ENCODE data around the gene TBC1D16.

TBC1D16 gene

DNA sequence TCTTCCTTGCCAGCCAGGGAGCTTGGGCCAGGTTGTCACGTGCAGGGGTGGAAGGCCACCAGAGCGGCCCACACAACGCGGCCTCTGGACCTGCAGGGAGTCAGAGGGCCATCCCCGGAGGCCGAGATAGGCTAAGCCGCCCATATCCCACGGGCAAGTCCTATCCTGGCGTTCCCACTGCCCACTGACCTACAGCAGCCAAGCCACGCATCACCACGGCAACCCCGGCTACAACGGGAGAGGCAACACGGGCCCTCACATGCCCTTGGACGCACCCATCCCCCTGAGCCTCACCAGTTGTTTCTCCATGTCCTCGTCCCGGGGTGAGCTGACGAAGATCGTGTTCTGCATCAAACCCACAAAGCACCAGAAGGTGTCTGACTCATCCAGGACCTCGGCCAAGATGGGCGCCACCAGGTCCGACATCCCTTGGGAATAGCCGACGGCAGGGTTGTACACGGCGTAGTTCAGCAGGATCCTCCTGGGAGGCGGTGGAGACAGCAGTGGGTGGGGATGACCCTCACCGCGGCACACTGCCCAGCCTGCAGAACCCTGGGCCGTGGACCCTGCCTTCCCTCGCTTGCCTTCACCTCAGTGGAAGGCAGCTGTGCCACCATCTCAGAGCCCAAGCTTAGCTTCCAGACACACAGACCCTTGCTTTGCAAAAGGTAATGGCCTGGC lies 88.2 kb downstream of the TBC1D16 start:
- TF ChIP-seq, protein P1, sequence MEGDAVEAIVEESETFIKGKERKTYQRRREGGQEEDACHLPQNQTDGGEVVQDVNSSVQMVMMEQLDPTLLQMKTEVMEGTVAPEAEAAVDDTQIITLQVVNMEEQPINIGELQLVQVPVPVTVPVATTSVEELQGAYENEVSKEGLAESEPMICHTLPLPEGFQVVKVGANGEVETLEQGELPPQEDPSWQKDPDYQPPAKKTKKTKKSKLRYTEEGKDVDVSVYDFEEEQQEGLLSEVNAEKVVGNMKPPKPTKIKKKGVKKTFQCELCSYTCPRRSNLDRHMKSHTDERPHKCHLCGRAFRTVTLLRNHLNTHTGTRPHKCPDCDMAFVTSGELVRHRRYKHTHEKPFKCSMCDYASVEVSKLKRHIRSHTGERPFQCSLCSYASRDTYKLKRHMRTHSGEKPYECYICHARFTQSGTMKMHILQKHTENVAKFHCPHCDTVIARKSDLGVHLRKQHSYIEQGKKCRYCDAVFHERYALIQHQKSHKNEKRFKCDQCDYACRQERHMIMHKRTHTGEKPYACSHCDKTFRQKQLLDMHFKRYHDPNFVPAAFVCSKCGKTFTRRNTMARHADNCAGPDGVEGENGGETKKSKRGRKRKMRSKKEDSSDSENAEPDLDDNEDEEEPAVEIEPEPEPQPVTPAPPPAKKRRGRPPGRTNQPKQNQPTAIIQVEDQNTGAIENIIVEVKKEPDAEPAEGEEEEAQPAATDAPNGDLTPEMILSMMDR (conservative IDR thresholded peaks at IDR 0.05; ENCODE audit: low read length) = no peak
- TF ChIP-seq EZH2phosphoT487 (IDR thresholded peaks at IDR 0.05; ENCODE audit: borderline replicate concordance) = no peak
- H3K9me2 ChIP-seq (replicated peaks; ENCODE audit: low read depth, low read length) = no peaks in the 10 kb centered on the region
- H2AFZ ChIP-seq (ENCODE audit: low read length) = no peak overlapping the region
- H3K4me1 ChIP-seq (ENCODE audit: insufficient read depth, low read length, poor library complexity, severe bottlenecking) = no peaks in the 10 kb centered on the region
- H3K9ac ChIP-seq (ENCODE audit: low read depth, low read length, poor library complexity, severe bottlenecking) = no peak overlapping the region
- no peaks in the 10 kb centered on the region for H3K9me3 ChIP-seq (ENCODE audit: insufficient read depth, low read depth, low read length)
- H3K79me2 ChIP-seq (ENCODE audit: insufficient read depth, low read length) = no peaks in the 10 kb centered on the region
- no peak overlapping the region for H3K4me3 ChIP-seq (ENCODE audit: low read length, poor library complexity, severe bottlenecking)
- no peak overlapping the region for H3K4me2 ChIP-seq (ENCODE audit: low read depth, low read length, poor library complexity, severe bottlenecking)
- H3F3A ChIP-seq (ENCODE audit: low read depth) = no peaks in the 10 kb centered on the region
- no peaks in the 10 kb centered on the region for H4K20me1 ChIP-seq (ENCODE audit: insufficient read depth, low read length, poor library complexity, severe bottlenecking)
- H3K36me3 ChIP-seq (ENCODE audit: insufficient read depth, low read length) = no peaks in the 10 kb centered on the region
- no peaks in the 10 kb centered on the region for H3K27me3 ChIP-seq (ENCODE audit: insufficient read depth, low read length, poor library complexity, severe bottlenecking)

DNA sequence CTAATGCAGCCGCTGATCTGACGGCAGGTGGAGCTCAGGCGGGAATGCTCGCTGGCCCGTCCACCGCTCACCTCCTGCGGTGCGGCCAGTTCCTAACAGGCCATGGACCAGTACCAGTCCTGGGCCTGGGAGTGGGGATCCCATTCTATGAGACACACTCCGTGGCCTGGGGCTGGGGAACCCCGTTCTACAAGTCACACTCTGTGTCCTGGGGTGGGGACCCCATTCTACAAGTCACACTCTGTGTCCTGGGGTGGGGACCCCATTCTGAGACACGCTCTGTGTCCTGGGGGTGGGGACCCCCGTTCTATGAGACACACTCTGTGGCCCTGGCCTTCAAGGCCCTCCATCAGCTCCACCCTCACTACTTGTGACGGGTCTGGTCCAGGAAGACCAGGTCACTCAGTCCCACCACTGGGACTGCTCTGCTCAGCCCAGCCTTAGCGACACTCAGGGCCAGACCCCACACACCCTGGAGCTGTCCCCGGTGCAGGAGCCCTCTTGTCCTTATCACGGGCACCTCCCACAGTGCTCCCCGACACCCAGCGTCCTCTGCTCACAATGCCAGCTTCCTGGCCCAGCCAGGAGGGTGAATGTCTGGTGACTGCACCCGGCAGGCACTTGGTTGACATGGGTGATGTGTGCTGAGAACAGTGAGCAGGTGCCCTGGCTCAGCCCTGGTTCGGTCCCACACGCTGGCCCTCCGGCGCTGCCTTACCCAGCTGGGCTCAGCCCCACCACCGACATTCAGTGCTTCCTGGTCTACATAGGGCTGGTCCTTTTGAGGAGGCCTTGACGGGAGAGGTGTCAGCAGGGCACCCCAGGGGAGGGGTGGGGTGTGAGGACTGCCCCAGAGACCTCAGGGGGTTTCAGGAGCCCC lies 89.1 kb downstream of the TBC1D16 start:
- Histone ChIP-seq H3K9me3 (ENCODE audit: insufficient read depth, low read depth, low read length) (no peaks in the 10 kb centered on the region), H3K36me3 (ENCODE audit: insufficient read depth, low read length) (no peaks in the 10 kb centered on the region), H3F3A (ENCODE audit: low read depth) (no peaks in the 10 kb centered on the region), H3K4me2 (ENCODE audit: low read depth, low read length, poor library complexity, severe bottlenecking) (no peak overlapping the region), H3K79me2 (ENCODE audit: insufficient read depth, low read length) (no peaks in the 10 kb centered on the region), H3K4me1 (ENCODE audit: insufficient read depth, low read length, poor library complexity, severe bottlenecking) (no peaks in the 10 kb centered on the region), H2AFZ (ENCODE audit: low read length) (no peak overlapping the region), H3K27me3 (ENCODE audit: insufficient read depth, low read length, poor library complexity, severe bottlenecking) (no peaks in the 10 kb centered on the region), H3K4me3 (ENCODE audit: low read length, poor library complexity, severe bottlenecking) (no peak overlapping the region), H3K9me2 (replicated peaks; ENCODE audit: low read depth, low read length) (no peaks in the 10 kb centered on the region), H4K20me1 (ENCODE audit: insufficient read depth, low read length, poor library complexity, severe bottlenecking) (no peaks in the 10 kb centered on the region), H3K9ac (ENCODE audit: low read depth, low read length, poor library complexity, severe bottlenecking) (no peak overlapping the region)
- TF ChIP-seq, protein P1 (conservative IDR thresholded peaks at IDR 0.05; ENCODE audit: low read length) = no peak

DNA sequence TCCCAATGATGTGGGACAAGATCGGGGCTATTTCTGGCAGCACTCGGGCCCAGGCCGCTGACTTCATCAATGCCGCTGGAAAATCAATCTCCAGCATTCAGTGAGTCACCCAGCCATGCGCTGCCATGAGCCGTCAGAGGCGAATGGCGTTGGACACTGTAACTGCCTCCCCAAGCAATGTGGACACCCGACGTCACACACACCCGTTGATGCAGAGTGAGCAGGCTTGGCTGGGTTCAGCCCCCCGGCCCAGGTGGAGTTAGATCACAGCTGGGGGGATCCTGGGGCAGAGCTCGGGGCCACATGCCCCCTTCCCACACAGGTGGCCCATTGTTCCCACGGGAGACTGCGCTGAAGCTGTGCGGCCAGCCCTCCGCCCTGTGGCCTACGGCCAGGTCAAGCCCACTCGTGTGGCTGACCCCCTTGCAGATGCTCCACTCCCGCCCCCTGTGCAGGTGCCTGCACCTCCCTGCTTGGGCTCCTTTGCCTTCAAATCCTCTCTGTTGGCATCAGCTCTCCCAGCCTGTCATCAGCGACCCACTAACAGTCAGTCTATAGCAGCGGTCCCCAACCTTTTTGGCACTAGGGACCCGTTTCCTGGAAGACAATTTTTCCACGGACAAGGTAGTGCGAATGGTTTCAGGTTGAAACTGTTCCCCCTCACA lies 89.9 kb downstream of the TBC1D16 start:
- Histone ChIP-seq H3K27me3 (ENCODE audit: insufficient read depth, low read length, poor library complexity, severe bottlenecking) (no peaks in the 10 kb centered on the region), H3K9ac (ENCODE audit: low read depth, low read length, poor library complexity, severe bottlenecking) (no peak overlapping the region), H4K20me1 (ENCODE audit: insufficient read depth, low read length, poor library complexity, severe bottlenecking) (no peaks in the 10 kb centered on the region), H3F3A (ENCODE audit: low read depth) (no peaks in the 10 kb centered on the region), H3K4me3 (ENCODE audit: low read length, poor library complexity, severe bottlenecking) (no peak overlapping the region), H3K9me3 (ENCODE audit: insufficient read depth, low read depth, low read length) (no peaks in the 10 kb centered on the region), H2AFZ (ENCODE audit: low read length) (no peak overlapping the region), H3K9me2 (replicated peaks; ENCODE audit: low read depth, low read length) (no peaks in the 10 kb centered on the region), H3K36me3 (ENCODE audit: insufficient read depth, low read length) (no peaks in the 10 kb centered on the region), H3K79me2 (ENCODE audit: insufficient read depth, low read length) (no peaks in the 10 kb centered on the region), H3K4me2 (ENCODE audit: low read depth, low read length, poor library complexity, severe bottlenecking) (no peak overlapping the region), H3K4me1 (ENCODE audit: insufficient read depth, low read length, poor library complexity, severe bottlenecking) (no peaks in the 10 kb centered on the region)
- TF ChIP-seq, protein P1 (conservative IDR thresholded peaks at IDR 0.05; ENCODE audit: low read length) = no peak
- no peak for TF ChIP-seq EZH2phosphoT487 (IDR thresholded peaks at IDR 0.05; ENCODE audit: borderline replicate concordance)

Data from Loucy (cell line).